SHP77 (cell line): ENCODE results near the gene PPP5C.
"Not testable (repeated sequence)": the region's sequence is repeated elsewhere in the genome, so short reads cannot be mapped to it uniquely, and the experiment has no call there.

Experiments used
- DNase-seq, 2 experiments: peaks; one replicate each; lab custom pipeline; 2025; lab: John Stamatoyannopoulos, UW

The PPP5C gene

DNA sequence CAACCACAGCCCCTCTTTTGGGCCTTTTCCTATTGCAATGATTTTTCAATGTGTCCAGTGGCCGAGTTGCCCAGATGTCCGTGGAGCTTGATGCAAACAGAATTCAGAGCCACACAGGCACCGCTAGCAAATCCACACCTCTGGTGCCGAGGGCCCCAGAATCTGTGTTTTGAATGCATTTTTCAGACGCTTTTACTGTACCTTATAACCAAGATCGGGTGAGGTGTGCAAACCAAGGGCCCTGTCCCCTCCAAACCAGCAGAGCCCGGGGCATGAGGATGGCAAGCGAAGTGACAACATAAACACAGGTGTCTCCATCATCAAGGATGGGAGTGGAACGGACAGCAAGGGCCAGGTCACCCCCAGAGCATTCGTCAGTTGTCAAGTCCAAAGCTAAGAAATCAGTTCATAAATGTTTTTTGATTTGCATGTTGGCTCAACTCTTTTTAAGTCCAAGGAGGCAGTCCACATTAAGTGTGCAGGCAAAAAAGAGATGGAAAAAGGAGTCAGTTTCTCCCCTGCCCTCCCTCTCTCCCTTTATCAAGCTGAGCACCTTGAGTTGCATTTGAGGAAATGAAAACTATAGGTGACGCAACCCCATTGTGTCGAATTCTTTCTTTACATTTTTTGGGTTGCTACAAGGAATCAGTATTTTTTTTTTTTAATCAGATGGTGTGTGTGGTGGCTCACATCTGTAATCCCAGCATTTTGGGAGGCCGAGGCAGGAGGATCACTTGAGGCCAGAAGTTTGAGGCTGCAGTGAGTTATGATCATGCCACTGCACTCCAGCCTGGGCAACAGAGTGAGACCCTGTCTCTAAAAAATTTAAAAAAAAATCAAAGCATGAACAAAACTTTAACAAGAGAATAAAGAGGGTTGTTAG, 63.6 kb downstream of the PPP5C start:
- DNase-seq, result no peak

GRCh38 chr19:46411088-46411924, 64.4 kb downstream of the PPP5C start:
- DNase-seq, result no peak

- no peak for DNase-seq
Measured at GRCh38 chr19:46411925-46412649, 65.2 kb downstream of the PPP5C start.

- DNase-seq, result no peak
Measured at GRCh38 chr19:46412650-46413261, 65.9 kb downstream of the PPP5C start.

- DNase-seq, result no peak
Measured at GRCh38 chr19:46413262-46414031, 66.6 kb downstream of the PPP5C start, which contains the start of gene CCDC8. CCDC8 (minus strand) TSS chr19:46413564; CDS start chr19:46412810, 754 bp downstream.

DNA sequence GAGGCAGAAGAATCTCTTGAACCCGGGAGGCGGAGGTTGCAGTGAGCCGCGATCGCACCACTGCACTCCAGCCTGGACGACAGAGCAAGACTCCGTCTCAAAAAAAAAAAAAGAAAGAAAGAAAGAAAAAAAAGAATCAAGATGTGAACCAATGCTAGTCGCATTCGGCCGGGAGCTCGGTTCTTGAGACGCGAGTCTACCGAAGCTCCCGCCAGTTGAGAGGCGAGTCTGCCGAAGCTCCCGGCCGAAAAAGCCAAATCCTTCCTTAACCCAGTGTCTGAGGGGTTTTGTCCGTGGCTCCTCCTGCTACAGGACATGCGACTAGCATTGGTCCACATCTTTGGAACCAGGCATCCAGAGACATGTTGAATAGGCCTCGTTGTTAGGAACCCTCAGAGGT, 68.0 kb downstream of the PPP5C start:
- not testable (repeated sequence) for DNase-seq

DNA sequence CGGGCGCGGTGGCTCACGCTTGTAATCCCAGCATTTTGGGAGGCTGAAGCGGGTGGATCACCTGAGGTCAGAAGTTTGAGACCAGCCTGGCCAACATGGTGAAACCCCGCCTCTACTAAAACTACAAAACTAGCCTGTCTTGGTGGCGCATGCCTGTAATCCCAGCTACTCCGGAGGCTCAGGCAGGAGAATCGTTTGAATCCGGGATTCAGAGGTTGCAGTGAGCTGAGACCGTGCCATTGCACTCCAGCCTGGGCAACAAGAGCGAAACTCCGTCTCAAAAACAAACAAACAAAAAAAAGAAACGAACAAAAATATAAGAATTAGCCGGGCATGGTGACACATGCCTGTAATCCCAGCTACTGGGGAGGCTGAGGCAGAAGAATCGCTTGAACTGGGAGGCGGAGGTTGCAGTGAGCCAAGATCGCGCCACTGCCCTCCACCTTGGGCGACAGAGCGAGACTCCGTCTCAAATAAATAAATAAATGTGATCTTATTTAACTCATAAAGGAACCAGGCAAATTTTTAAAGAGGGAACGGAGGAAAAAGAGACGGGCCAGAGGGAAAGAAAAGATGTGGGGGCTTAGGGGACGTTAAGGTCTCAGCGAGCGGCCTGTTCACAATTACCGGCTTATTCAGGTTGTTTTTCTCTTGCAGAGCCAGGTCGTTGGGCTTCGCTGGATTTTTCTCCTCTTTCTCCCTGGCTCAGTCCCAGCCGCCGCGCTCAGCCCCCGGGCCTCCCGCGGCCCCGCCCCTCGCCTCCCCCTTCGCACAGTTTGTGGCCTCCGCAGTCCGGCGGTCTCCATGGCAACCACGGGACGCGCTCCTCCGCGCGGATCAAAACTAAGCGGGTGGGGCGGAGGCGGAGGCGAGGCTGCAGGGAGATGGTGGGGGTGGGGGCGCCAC, 69.2 kb downstream of the PPP5C start:
- DNase-seq, result peak; percentile 62 to 84

DNA sequence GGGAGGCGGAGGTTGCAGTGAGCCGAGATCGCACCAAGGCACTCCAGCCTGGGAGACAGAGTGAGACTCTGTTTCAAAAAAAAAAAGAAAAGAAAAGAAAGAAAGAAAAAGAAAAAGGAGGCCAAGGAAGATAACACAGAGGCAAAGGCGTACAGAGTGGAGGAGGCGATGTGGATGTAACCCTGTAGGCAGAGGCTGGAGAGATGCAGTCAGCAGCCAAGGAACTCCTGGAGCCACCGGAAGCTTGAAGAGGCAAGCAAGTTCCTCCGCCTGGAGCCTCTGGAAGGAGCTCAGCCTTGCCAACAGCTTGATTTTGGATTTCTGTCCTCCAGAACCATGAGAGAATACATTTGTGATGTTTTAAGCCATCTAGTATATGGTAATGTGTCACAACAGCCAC, 73.2 kb downstream of the PPP5C start:
- DNase-seq, result no peak

DNA sequence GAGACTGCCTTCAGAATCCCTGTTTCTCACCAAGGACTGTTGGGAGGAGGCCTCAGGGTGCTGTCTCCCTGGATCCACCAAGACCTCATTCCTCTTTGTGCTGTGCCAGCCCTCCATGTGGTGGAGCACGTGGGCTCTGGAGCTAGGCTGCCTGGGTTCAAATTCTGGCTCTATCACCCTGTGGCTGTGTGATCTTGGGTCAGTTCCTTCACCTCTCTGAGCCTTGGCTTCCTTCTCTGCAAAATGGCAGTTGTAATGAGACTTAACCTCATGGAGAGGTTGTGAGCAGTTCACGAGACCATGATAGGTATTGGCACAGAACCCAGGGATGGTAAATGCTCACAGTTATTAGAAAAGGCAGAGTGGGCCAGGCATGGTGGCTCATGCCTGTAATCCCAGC, 75.5 kb downstream of the PPP5C start:
- DNase-seq, result no peak

DNA sequence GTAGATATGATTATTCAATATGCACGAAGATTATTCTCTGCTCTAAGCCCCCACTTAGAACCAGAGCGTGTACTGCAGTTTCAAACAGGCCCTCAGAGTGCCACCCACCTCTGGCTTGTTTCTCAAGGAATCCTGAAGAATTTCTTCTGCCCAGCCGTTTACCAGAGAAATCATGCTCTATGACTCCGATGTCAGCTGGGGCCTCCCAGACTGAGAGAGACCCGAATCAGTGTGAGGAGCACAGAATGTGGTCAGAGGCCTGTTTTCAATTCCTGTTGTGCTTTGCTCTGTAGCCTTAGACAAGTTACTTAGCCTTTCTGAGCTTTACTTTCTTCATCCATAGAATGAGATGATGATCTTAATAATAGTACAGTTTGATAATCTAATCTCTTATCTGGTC, 76.3 kb downstream of the PPP5C start:
- DNase-seq, result no peak

GRCh38 chr19:46426035-46426505, 79.2 kb downstream of the PPP5C start:
- DNase-seq, result no peak

DNA sequence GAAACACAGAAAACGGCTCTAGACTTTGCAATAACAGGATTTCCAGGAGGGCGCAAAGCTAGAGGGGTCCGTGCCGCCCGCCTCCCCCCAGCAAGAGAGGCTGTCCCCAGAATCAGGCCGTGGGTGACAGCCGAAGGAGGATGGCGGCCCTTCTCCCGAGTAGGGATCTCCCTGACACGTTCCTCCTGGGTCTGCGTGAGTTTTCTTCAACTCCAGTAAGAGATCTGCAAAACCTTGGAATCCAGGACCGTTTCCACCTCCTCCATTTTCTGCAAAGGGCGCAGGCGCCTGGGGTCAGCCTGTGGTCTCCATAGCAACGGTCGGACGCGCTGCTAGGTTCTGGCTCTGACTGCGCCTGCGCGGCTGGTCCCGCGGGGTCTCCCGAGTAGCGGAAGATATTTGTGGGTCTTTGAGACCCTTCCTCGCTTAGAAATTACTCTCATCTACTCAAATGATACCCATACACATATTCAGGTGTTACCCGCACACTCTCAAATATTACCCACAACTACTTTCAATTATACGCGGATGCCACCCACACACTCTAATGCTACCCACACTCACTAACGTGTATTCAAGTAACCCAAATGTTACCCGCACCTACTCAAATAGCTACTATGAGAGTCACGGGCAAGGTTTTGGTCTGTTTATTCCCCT, 79.7 kb downstream of the PPP5C start:
- DNase-seq, result no peak

- no peak for DNase-seq
Measured at GRCh38 chr19:46427518-46428045, 80.7 kb downstream of the PPP5C start.

GRCh38 chr19:46428239-46429135, 81.6 kb downstream of the PPP5C start, which contains the start of gene PNMA8C:
PNMA8C (minus strand) TSS chr19:46428936; CDS start chr19:46428359, 577 bp downstream.
- DNase-seq, result peak; percentile 46 to 53

DNA sequence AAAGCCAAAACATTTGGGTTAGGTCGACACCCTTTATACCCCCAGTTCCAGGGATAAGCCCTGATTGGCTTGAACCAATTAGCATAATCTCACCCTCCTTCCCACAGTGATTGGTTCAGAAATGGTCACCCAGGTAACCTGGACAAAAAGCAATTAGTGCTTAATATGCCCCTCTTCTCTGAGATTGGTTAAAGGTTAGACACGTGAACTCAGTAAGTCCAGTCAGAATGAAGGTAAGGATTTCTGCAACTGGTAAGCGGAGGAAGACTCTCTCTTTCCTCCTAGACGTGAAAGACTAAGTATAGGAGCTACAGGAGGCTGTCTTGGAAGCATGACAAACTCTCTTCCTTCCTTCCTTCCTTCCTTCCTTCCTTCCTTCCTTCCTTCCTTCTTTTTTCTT, 83.1 kb downstream of the PPP5C start:
- no peak for DNase-seq

DNA sequence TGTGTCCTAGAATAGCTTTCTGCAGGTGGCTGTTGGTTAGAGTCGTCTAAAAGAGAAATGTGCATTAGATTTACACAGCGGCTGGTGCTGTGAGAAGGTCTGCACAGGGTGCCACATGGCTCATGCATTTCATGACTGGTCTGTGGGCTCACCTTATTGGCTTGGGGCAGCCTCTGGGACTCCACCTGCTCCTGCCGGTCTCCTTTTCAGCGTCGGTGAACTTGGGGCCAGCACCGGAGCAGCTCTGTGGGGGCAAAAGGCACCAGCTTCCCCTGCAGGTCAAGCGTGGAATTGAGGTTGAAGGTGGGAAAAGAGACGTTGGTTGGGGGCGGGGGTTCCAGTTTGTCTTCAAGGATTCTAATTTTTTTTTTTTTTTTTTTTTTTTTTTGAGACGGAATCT, 84.9 kb downstream of the PPP5C start:
- DNase-seq, result no peak

- DNase-seq, result not testable (repeated sequence)
Measured at GRCh38 chr19:46433470-46433869, 86.6 kb downstream of the PPP5C start.

DNA sequence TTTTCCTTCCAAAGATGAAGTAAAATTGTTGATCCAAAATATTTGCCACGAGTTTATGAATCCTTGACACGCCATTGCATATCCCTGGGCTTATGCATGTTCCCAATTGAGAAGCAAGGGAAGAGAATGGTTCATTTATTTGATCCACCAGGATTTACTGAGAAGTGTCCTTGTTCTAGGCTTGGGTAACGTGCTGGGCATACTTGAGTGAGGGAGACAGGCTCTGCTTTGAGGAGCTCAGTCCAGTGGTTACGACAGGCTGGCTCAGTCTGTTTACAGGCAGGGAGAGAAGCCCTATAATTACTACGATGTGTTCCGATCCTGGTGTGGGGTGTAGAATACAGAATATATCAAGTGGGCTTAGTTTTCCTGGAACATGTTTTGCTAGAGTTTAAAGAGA, 88.1 kb downstream of the PPP5C start:
- DNase-seq, result no peak
